H1 (cell line): ENCODE measurements around the gene CEP250. TPM values are rescaled to one million over a fixed set of nuclear protein-coding genes. Genes with fewer than 3 reads are reported as not detected.

Source experiments
- ATF2 ChIP-seq: IDR thresholded peaks from 2 replicates; pipeline ENCODE4 v1.6.1; 2012; ENCODE audit warnings: low read length, inconsistent platforms
- BCL11A ChIP-seq, 2 experiments: IDR thresholded peaks; one replicate each; pipeline ENCODE4 v1.6.1; 2011; ENCODE audit warnings: low read depth in 2 of 2, low read length in 2 of 2, mild to moderate bottlenecking in 2 of 2
- CBX8 ChIP-seq: fragments of 300-800, 300-1000 bp; sonication (generic); IDR thresholded peaks from 2 replicates; pipeline ENCODE4 v1.7.1; 2016; ENCODE audit warnings: low read depth, low read length, borderline replicate concordance
- CEBPB ChIP-seq: IDR thresholded peaks from 2 replicates; pipeline ENCODE4 v1.6.1; 2012; ENCODE audit warnings: low read depth, low read length
- CHD1 ChIP-seq: IDR thresholded peaks from 2 replicates; pipeline ENCODE4 v1.6.1; 2012; ENCODE audit warnings: low read depth, low read length, improper control_type of control experiment
- CREB1 ChIP-seq: IDR thresholded peaks from 2 replicates; pipeline ENCODE4 v1.6.1; 2012; ENCODE audit warnings: inconsistent platforms
- CTBP2 ChIP-seq: IDR thresholded peaks from 2 replicates; pipeline ENCODE4 v1.7.0; 2011; ENCODE audit warnings: borderline replicate concordance, mild to moderate bottlenecking, moderate library complexity, mixed read lengths, low read length; ENCODE audit not compliant: insufficient read depth, insufficient read length
- FOSL1 ChIP-seq: IDR thresholded peaks from 2 replicates; pipeline ENCODE4 v1.6.1; 2011; ENCODE audit warnings: mild to moderate bottlenecking, low read depth, low read length, moderate library complexity; ENCODE audit not compliant: insufficient read depth
- GTF2F1 ChIP-seq: IDR thresholded peaks from 2 replicates; pipeline ENCODE4 v1.6.1; 2012; ENCODE audit warnings: low read depth, low read length, improper control_type of control experiment, borderline replicate concordance
- JUN ChIP-seq: IDR thresholded peaks from 2 replicates; pipeline ENCODE4 v1.6.1; 2011; ENCODE audit warnings: low read depth, mild to moderate bottlenecking, improper control_type of control experiment, low read length
- KDM5A ChIP-seq: fragments of 200-600 bp; IDR thresholded peaks from 2 replicates; pipeline ENCODE4 v1.7.1; 2012; ENCODE audit warnings: mild to moderate bottlenecking, low read length, inconsistent platforms, mixed read lengths
- POU5F1 ChIP-seq: IDR thresholded peaks from 2 replicates; pipeline ENCODE4 v1.6.1; 2011; ENCODE audit warnings: low read depth, mild to moderate bottlenecking, low read length, moderate library complexity
- RAD21 ChIP-seq, 2 experiments: IDR thresholded peaks in 1 of 2; conservative IDR thresholded peaks in 1 of 2; 2 replicates each; pipeline ENCODE4 v1.6.1; 2011; ENCODE audit warnings: low read depth in 2 of 2, low read length in 2 of 2, improper control_type of control experiment in 1 of 2, inconsistent platforms in 1 of 2, mild to moderate bottlenecking in 1 of 2, moderate library complexity in 1 of 2
- RBBP5 ChIP-seq: IDR thresholded peaks from 2 replicates; pipeline ENCODE4 v1.7.1; 2012; ENCODE audit warnings: low read depth, mild to moderate bottlenecking, inconsistent platforms, low read length, moderate library complexity, borderline replicate concordance
- RFX5 ChIP-seq: IDR thresholded peaks from 2 replicates; pipeline ENCODE4 v1.6.1; 2011; ENCODE audit warnings: low read depth, low read length, improper control_type of control experiment, borderline replicate concordance
- RXRA ChIP-seq: IDR thresholded peaks from 2 replicates; pipeline ENCODE4 v1.6.1; 2011; ENCODE audit warnings: low read depth, mild to moderate bottlenecking, low read length, moderate library complexity; ENCODE audit not compliant: insufficient read depth
- SAP30 ChIP-seq: fragments of 300-600 bp; sonication (generic); IDR thresholded peaks from 2 replicates; pipeline ENCODE4 v1.7.1; 2012; ENCODE audit warnings: low read length, moderate library complexity, mild to moderate bottlenecking, inconsistent platforms; ENCODE audit not compliant: insufficient read depth, insufficient replicate concordance
- SP1 ChIP-seq: IDR thresholded peaks from 2 replicates; pipeline ENCODE4 v1.6.1; 2011; ENCODE audit warnings: low read depth, low read length
- SP4 ChIP-seq: IDR thresholded peaks from 2 replicates; pipeline ENCODE4 v1.6.1; 2012; ENCODE audit warnings: low read length, inconsistent platforms
- TAF7 ChIP-seq: optimal IDR thresholded peaks from 2 replicates; pipeline ENCODE3; 2011; ENCODE audit warnings: low read depth, mild to moderate bottlenecking, inconsistent platforms, low read length, moderate library complexity, borderline replicate concordance
- TEAD4 ChIP-seq: IDR thresholded peaks from 2 replicates; pipeline ENCODE4 v1.6.1; 2012; ENCODE audit warnings: low read depth, low read length, inconsistent platforms, mixed read lengths
- polyA plus RNA-seq, 7 experiments: library from polyadenylated mRNA; depleted of rRNA in 3 of 7; stranded (reverse) in 5 of 7; unstranded in 2 of 7; fragments of >200 nt in 5 of 7; fragments of 200-250 nt in 2 of 7; gene quantifications; 1 replicate in 5 of 7; 2 replicates in 1 of 7; 4 replicates in 1 of 7; pipeline versions ENCODE4 v1.2.1 to v1.2.3, GENCODE V29; 2011 to 2013; ENCODE audit warnings: missing spikeins in 2 of 7, mixed read lengths in 2 of 7
- total RNA-seq: library from RNA; stranded (reverse); fragmentation: NEBNext Ultra II Directional; extraction: Animal tissue kit (Norgen Biotek cat#: 25700); gene quantifications from 2 replicates; pipeline ENCODE4 v1.2.1, GENCODE V29; 2021
- TF ChIP-seq, protein P1 (sequence below): IDR thresholded peaks from 2 replicates; pipeline ENCODE4 v1.6.1; 2012; ENCODE audit warnings: inconsistent platforms

Gene CEP250
- total and polyA plus RNA-seq, 2 of the 8 experiments (the other 6 are each of a cell fraction or from before 2014, with no cell fraction given) = 2.6 to 33.7 TPM

GRCh38 chr20:35541783-35542662, 86.6 kb downstream of the CEP250 start, which contains the start of gene ERGIC3 (continued):
- TF ChIP-seq, protein P1, sequence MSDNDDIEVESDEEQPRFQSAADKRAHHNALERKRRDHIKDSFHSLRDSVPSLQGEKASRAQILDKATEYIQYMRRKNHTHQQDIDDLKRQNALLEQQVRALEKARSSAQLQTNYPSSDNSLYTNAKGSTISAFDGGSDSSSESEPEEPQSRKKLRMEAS = peak; percentile 49; the same call in 1 of the 2 replicates
- TF ChIP-seq CTBP2 (no peak), SP1 (peak; percentile 50; the same call in 1 of the 2 replicates), TEAD4 (no peak), BCL11A (IDR thresholded peaks at IDR 0.05; ENCODE audit: low read depth in 2 of 2, low read length in 2 of 2) (no peak), FOSL1 (no peak), RBBP5 (peak; percentile 45; the same call in 1 of the 2 replicates), RAD21 (IDR thresholded peaks at IDR 0.05 in 1 of 2, conservative IDR thresholded peaks at IDR 0.05 in 1 of 2; ENCODE audit: low read depth in 2 of 2, low read length in 2 of 2) (0 out of 4 replicates have a peak, but pooled peaks of 1 of the 2 experiments have one; percentile 1), RXRA (no peak), CEBPB (peak; percentile 59), KDM5A (no peak), JUN (no peak), TAF7 (peak; percentile 63), POU5F1 (no peak), SAP30 (no peak), SP4 (peak; percentile 93), CREB1 (peak; percentile 17), ATF2 (peak; percentile 48; the same call in 1 of the 2 replicates), RFX5 (no peak), CHD1 (no peak), GTF2F1 (no peak), CBX8 (no peak)
